CD4-positive, alpha-beta T cell treated with Interleukin-21 for 1 hour (primary cell): ENCODE measurements around the gene TMPRSS11E.
"Not testable (repeated sequence)": the region's sequence is repeated elsewhere in the genome, so short reads cannot be mapped to it uniquely, and the experiment has no call there.

Experiments used
- DNase-seq: peaks from one replicate; pipeline ENCODE4 v3.0.0-alpha.2; 2020

Gene TMPRSS11E, protein sequence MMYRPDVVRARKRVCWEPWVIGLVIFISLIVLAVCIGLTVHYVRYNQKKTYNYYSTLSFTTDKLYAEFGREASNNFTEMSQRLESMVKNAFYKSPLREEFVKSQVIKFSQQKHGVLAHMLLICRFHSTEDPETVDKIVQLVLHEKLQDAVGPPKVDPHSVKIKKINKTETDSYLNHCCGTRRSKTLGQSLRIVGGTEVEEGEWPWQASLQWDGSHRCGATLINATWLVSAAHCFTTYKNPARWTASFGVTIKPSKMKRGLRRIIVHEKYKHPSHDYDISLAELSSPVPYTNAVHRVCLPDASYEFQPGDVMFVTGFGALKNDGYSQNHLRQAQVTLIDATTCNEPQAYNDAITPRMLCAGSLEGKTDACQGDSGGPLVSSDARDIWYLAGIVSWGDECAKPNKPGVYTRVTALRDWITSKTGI

DNA sequence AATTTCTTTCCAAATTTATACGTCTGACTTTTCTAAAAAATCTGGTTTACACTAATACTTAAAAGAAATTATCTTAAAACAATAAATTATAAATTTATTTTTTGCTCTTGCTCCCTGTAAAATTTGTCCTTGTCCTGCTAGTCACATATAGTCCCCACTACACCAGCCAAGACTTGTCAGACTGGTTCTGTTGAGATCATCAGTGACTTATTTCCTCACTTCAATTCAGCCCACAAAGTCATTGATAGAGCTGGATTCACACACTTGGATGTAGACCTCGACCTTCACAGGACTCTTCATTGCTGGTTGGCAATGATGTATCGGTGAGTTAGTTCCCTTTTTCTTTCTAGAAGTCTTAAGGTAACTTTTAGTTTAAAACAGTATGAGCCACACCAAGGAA, at the start of gene TMPRSS11E:
Gene TMPRSS11E, plus strand, starts transcription at position 263 of the 400 bp plus-strand sequence. Its CDS starts 50 bp downstream, at position 313.
- no peak for DNase-seq

DNA sequence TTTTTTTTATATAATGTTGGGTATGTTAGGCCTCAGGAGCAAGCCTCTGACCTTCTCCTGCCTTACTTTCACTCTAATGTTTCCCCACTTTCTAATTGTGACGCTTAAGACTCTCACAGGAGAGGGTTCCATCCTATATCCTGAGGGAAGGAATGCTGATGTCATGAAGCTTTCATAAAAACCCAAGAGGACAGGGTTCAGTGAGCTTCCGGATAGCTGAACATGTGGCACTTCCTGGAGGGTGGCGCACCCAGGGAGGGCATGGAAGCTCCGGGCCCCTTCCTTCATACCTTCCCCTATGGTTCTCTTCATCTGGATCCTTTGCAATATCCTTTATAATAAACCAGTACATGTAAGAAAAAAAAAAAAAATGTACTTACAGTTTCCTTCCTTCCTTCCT, 48.0 kb upstream of the TMPRSS11E start:
- no peak for DNase-seq

DNA sequence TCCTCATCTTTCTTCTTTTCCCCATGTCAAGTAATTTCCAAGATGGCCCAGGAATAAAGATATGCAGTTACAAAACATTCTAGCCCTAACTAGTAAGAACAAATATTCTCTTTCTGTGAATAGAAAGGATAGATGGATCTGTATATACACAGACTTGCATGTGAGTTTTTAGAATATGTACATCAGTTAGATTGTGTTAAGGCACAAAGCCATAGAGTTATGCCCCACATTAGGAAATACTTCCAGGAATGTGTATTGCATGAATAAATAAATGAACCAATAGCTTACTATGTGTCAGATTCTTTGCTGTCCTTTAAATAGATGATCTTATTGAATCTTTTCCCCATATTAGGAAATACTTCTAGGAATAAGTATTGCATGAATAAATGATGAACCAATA, 46.0 kb upstream of the TMPRSS11E start:
- no peak for DNase-seq

DNA sequence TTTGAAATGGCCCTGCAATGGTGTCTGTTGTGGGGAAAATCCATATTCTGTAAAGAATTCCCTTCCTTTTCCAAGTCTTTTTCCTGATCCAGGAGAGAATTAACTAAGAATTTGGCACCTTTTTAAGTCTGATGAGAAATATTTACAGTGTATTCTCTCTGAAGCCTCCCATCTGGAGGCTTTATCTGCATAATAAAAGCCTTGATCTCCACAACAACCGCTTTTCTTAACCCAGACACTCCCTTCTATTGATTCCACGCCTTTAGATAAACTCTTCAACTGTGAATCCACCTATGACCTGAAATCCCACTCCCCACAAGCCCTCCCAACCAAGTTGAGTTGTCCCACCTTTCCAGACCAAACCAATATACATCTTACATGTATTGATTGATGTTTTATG, 43.1 kb upstream of the TMPRSS11E start:
- no peak for DNase-seq

DNA sequence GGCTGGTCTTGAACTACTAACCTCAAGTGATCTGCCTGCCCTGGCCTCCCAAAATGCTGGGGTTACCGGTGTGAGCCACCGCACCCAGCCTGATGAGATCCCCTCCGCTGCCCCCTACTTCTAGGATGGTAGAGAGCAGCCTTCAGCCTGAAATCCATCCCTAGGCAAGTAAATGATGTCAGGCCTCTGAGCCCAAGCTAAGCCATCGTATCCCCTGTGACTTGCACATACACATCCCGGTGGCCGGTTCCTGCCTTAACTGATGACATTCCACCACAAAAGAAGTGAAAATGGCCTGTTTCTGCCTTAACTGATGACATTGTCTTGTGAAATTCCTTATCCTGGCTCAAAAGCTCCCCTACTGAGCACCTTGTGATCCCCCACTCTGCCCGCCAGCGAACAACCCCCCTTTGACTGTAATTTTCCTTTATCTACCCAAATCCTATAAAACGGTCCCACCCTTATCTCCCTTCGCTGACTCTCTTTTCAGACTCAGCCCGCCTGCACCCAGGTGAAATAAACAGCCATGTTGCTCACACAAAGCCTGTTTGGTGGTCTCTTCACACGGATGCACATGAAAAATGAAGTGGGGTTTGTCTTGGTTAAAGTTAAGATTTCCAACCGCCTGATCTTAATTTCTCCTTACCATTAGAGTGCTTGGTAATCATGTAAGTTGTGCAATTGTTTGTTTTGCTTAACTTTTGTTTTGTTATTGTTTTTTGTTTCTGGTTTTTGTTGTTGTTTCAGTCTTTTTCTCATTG, 41.4 kb upstream of the TMPRSS11E start:
- DNase-seq, result not testable (repeated sequence)

DNA sequence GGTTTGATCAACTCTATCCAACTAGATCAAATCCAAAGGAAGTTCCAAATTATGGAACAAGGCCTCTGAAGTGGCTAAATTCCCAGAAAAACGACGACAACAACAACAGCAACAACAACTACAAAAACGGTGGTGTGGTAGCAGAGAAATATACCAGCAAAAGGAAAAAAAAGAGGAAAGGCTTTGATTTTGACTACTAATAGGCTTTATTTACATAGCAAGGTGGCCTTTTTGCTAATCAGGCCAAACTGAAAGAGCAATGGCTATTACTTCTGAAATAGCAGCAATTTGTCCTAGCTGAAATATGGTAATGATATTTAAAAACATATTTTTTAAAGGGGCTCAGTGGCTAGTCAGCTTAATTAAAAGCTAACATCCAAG, 40.8 kb upstream of the TMPRSS11E start:
- DNase-seq, result no peak

DNA sequence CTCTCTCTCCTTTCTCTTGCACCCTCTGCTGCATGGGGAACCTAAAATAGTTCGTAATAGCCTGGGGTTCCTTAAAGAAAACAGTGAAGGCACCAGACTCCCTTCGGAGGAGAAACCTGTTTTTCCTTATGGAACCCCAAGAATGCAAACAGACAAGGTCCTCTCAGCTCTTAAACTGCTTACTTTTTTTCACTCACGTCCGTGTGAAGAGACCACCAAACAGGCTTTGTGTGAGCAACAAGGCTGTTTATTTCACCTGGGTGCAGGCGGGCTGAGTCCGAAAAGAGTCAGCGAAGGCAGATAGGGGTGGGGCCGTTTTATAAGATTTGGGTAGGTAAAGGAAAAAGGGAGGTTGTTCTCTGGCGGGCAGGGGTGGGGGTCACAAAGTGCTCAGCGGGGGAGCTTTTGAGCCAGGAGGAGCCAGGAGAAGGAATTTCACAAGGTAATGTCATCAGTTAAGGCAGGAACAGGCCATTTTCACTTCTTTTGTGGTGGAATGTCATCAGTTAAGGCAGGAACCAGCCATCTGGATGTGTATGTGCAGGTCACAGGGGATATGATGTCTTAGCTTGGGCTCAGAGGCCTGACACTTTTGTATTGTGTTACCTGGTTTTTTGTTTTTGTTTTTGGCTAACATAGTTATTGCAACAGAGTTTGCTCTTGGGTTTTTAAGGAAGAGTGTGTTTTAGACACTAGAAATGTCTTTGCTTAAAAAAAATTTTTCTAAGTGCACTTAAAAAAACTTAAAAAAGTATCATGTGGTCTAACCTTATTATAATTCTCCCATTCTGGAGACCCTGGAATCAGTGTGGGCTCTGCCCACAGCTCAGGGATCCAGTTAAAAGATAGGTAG, 40.0 kb upstream of the TMPRSS11E start:
- DNase-seq, result not testable (repeated sequence)

DNA sequence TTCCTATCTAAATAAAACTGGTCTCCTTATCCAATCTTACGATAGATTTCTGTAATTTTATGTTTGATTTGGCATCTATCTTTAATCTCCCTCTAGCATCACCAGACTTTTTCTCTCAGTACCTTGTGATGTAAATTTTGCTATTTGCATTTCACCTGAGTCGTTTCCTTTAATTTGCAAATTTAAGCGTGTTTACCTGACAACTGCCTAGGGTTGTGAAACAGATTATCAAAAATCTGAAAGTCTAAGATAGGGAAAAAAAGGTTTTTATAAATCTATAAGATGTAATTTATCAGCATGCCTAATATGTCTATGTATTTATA, 39.4 kb upstream of the TMPRSS11E start:
- DNase-seq, result no peak

DNA sequence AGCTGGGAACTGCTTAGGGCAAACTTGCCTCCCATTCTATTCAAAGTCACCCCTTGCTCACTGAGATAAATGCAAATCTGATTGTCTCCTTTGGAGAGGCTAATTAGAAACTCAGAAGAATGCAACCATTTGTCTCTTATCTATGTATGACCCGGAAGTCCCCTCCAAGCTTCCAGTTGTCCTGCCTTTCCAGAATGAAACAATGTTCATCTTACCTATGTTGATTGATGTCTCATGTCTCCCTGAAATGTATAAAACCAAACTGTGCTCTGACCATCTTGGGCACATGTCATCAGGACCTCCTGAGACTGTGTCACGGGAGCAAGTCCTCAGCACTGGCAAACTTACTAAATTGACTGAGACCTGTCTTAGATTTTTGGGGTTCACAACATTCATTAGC, 37.1 kb upstream of the TMPRSS11E start:
- no peak for DNase-seq

DNA sequence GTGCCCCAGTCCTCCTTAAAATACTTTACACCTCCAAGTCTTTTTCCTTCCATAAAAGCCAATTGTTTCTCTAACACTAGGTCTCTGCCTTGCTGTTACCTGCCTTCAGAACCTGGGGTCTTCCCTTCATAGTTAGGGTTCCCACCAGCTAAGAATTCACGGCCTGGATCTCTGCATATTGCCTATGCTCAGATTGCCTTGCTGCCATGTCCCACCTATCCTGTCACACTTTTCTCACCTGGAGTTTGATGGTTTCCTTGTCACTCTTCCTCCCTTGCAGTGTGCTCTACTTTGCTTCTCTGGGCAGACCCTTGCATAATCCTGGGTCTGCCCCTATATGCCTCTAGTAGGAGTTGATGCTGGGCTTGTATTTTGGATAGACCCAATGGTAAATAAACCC, 36.6 kb upstream of the TMPRSS11E start:
- DNase-seq, result no peak

DNA sequence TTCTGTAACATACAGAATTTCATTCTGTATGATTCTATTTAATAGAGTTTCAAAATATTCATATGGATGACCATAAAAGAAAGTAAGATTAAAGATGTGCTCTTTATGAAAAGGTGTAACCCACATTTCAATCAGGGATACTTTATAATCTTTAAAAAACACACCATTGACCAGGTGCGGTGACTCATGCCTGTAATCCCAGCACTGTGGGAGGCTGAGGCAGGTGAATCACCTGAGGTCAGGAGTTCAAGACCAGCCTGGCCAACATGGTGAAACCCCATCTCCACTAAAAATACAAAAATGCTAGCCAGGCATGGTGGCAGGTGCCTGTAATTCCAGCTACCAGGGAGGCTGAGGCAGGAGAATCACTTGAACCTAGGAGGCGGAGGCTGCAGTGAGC, 35.2 kb upstream of the TMPRSS11E start:
- not testable (repeated sequence) for DNase-seq

DNA sequence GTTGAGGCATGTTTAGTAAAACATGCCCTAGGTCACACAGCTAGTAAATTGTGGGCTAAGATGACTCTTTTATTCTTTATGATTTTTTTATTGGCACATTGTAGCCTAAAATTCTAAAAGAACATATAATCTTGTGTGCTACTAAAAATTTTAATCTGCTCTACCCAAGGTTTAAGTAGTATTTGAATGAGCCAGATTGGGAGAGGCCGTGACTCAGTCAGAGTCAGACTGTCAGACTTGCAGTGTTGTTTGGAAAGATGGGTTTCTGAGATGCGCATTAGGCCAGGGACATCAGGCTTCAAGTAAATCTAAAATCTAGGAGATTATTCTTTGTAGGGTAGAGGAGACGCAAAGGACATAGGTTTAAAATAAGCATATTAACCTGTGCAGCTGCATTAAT, 30.7 kb upstream of the TMPRSS11E start:
- DNase-seq, result no peak

DNA sequence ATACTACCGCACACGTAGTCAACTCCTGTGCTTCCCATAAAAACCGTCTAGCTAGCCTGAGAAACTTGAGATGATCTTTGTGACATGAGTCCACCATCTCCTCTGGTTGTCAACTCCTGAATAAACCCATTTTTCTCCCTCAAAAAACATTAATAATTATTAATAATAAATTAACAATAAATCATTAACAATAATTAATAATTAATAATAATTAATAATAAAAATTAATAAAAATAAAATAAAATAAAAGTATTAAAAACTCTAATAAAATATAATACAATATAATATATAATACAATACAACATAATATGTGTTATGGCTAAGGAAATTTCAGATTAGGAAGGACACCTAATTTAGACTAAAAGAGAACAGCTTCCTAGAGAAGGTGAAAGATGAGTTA, 20.7 kb upstream of the TMPRSS11E start:
- no peak for DNase-seq

DNA sequence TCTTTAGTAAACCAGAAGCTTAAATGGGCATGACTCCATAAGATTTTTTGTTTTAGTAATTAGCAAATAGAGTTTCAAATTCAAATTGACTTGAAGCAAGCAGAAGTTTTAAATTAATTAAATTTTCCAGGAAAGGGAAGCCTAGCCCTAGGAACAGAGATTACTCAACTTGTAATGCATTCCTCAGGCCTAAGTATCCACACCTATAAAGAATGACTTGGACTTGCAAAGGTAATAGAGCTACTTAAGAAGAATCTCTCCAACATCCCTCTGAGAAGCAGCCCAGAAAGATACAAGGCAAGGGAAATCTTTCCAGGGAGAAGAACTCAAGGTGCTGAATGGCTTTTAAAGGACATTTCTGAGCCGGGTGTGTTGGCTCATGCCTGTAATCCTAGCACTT, 16.9 kb upstream of the TMPRSS11E start:
- no peak for DNase-seq

DNA sequence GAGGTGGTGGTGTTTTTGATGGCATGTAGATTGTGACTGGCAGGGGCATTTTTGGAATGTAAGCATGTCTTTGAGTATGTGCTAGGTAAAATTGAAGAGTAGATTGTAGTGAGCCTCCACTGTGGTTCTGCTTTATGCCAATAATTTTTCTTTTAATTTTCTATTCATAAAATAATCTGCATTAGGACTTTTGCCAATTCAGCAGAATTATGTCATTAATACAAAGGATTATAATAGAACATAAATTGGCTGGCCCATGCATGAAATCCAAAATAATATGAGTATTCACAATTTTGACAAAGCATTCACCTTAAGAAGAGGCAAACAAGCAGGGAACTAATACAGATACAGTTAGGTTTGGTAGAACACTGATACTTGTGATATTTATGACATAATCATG, 14.9 kb upstream of the TMPRSS11E start:
- DNase-seq, result no peak

DNA sequence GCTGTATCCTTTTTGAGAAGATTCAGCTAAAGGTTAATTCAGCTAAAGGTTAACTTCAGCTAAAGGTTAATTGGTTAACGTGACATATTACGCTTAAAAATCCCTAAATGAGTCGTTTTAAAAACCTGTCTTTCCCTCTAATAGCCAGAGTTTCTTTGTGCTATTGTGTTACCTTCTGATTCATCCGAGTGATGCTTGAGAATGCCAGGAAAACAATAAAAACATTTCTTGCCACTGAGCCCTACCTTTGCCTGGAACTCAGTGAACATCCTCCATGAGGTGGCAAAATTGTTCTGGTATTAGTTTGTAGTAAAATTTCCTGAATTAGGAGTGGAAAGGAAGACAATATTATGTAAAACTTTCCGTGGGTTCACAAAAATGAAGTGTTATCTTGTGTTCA, 13.7 kb upstream of the TMPRSS11E start:
- DNase-seq, result no peak

DNA sequence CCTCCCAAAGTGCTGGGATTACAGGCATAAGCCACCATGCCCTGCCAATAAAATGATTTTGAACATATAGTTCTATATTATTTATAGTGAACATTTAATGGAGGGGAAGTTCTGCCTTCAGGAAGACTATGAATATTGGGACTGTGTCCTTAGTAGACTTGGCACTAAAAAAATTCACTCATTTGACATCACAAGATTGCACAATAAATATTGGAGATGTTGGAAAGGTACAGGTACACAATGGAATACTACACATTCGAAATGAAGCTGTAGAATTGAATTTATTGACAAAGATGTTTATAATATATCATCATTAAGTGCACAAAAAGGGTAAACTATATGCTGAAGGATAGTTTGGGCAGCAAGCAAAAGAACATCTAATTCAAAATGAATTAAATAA, 13.0 kb upstream of the TMPRSS11E start:
- no peak for DNase-seq

DNA sequence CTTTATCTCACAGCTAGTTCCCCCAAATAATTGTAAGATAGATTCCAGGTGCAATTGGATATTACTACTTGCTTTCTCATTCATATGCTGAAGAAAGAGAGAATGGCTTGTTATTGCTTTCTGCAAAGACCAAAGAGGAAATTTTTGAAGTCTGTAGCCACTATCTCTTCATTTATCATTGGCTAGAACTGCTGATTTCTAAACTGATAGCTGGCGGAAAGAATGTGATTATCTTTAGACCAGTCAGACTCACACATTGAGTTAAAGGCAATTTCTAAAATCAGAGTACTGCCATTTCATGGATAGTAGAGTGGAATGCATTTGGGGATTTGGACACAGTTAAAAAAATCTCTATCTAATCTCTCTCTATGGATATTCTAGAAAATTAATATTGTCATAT, 12.4 kb upstream of the TMPRSS11E start:
- no peak for DNase-seq

DNA sequence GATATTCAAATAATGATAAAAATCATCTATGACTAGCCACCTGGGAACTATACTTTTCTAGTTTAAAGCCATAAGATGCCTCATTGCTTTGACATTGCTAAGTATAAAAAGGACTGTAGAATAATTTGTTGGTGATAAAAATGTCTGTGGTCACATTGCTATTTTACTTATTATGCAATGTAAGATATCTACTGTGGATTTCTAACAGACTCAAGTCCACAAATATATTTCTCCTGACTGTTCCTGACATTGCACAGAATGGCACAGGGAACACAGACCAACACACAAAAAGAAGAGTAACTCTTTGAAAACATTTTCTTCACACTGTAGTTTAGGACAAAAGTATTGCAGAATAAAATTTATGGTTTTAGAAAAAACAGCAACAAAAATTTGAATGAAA, 2.2 kb upstream of the TMPRSS11E start:
- no peak for DNase-seq

DNA sequence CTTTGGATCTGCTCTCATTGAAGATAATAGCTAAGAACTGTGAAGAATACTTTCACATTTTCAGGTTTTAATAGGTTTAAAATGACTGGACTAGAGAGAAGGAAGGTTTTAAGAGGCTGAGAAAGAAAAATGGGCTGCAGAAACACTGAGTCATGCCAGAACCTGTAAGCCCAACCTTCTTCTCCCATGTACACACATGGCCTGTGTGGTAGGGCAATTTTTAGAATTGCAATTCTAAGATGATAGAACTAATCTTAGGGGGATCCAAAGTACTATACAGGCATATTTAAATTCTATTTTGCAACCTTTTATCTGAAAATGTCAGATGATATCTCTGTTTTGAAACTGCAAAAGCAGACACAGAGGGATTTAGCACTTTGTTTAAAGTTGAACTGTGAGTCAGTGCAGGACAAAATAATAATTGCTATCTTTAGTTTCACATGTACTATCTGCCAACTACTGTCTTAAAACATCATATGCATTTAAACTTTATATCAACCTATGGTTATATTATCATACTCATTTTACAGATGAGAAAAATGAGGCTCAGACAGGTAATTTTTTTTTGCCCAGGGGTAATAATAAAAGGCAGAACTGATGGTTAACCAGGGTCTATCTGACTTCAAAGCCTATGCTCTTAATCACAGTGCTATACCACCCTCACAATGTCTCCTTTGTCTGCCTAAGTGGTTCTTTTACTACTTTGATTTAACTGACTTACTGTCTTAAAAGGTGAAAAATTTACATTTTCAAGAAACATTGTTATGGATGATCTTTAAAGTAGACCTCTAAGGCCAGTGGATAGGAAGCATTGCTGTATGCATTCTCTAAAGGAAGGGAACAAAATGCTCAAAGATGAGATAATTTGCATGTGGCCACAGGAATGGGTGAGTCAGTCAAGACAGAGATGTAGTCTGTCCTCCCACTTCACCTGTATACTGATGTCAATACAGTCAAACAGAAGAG, 4.3 kb downstream of the TMPRSS11E start:
- no peak for DNase-seq

DNA sequence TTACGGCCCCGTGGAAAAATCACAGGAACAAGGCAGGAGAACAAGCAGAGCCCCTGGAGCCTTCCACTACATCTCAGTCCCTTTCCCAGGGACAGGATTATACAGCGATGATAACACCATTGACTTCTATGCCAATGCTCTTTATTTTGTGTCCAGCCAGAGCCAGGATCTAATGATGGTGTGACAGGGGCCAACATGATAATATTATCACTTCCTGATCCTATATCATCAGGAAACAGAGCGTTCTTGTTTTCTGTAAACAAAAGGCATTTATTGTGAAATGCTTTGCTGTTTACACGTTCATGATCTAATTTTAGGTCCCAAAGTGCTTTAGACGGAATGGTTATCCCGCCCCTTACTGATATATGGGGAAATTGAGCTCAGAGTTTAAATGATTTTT, 12.8 kb downstream of the TMPRSS11E start:
- no peak for DNase-seq

DNA sequence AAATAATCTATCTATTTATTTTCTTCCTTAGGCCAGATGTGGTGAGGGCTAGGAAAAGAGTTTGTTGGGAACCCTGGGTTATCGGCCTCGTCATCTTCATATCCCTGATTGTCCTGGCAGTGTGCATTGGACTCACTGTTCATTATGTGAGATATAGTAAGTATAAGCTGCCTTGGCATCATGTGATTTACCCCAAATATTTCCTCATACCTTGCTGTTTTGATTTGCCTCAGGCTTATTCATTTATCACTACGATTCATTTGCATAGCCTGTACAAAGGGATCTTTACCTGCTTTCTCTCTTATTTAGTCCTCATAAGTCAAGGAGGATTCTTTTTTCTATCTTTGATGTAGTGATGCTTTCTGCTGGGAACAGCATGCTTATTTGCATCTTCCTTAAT, 14.5 kb downstream of the TMPRSS11E start:
- no peak for DNase-seq
